Measurements from ENCODE around the gene RNF43.

DNA sequence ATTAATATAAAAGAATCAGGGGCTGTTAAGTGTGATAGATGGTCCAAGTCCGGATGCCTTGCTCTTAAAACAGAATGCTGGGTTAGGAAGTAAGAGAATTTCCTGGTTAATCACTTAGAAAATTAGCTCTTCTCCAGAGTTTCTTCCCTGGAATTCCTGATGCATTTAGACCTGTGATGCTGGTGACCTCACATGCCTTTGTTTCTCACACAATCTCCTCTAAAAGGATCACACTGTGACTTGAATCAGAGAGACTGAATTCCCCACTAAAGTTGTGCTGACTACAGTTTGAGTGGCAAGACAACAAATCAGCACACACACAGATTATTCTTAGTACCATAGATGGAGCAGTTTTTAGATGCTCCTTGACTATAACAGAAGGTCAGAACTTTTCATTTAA is 4.4 kb upstream of the RNF43 start:
- TF ChIP-seq, protein P1, sequence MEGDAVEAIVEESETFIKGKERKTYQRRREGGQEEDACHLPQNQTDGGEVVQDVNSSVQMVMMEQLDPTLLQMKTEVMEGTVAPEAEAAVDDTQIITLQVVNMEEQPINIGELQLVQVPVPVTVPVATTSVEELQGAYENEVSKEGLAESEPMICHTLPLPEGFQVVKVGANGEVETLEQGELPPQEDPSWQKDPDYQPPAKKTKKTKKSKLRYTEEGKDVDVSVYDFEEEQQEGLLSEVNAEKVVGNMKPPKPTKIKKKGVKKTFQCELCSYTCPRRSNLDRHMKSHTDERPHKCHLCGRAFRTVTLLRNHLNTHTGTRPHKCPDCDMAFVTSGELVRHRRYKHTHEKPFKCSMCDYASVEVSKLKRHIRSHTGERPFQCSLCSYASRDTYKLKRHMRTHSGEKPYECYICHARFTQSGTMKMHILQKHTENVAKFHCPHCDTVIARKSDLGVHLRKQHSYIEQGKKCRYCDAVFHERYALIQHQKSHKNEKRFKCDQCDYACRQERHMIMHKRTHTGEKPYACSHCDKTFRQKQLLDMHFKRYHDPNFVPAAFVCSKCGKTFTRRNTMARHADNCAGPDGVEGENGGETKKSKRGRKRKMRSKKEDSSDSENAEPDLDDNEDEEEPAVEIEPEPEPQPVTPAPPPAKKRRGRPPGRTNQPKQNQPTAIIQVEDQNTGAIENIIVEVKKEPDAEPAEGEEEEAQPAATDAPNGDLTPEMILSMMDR (IDR thresholded peaks at IDR 0.05; ENCODE audit: insufficient read depth, low read length): no peak
- no peak for TF ChIP-seq GABPA (IDR thresholded peaks at IDR 0.05; ENCODE audit: low read depth)
